Measurements from ENCODE around the gene TGFB2. TPM values are rescaled to one million over a fixed set of nuclear protein-coding genes. Genes with fewer than 3 reads are reported as not detected.

TGFB2 gene
- total RNA-seq, 5 donors from 2014 or later (not counting 1 experiment from before 2014, with no cell fraction given) = 0.06 to 0.23 (median 0.23) TPM; not detected in 2

- no peak for DNase-seq
- H3K27me3 ChIP-seq (replicated peaks in 1 of 2; ENCODE audit: control insufficient read depth in 2 of 2, extremely low read depth in 1 of 2, insufficient read depth in 2 of 2, low read length in 1 of 2) = peaks cover 2 to 24% of the 10 kb centered on the region in 2 experiments
- POLR2A ChIA-PET = interaction anchor here in 1 of 2 donors (0.7 kb wide), 1 partner anchor 123 kb away, joined by 3 read pairs; no protein-coding TSS in a partner anchor
- H3K27ac ChIP-seq (ENCODE audit: low read length) = no peak overlapping the region
- peaks cover 18 to 22% of the 10 kb centered on the region in 2 donors for H3K27me3 Mint-ChIP-seq
- H3K4me3 ChIP-seq (ENCODE audit: control insufficient read depth in 1 of 2, extremely low read depth in 1 of 2, low read length in 1 of 2) = peak overlapping the region in 1 of 2 donors; percentile 51
- no peaks in the 10 kb centered on the region for H3K36me3 ChIP-seq (ENCODE audit: control insufficient read depth in 2 of 2, extremely low read depth in 1 of 2, insufficient read depth in 1 of 2, low read length in 1 of 2)
- no peaks in the 10 kb centered on the region for H3K9me3 ChIP-seq
- peaks cover 4% of the 10 kb centered on the region for H3K36me3 Mint-ChIP-seq
- no peaks in the 10 kb centered on the region for H3K9me3 Mint-ChIP-seq
- ATAC-seq (replicated peaks in 1 of 4) = no peak
- H3K4me1 Mint-ChIP-seq = peaks cover 35 to 39% (median 38%) of the 10 kb centered on the region in 3 donors
- peaks cover 8 to 28% of the 10 kb centered on the region in 2 experiments for H3K4me1 ChIP-seq (ENCODE audit: control insufficient read depth in 1 of 2, extremely low read depth in 1 of 2, insufficient read depth in 2 of 2, low read length in 2 of 2)
- no peak overlapping the region for H3K4me3 Mint-ChIP-seq
- H3K27ac Mint-ChIP-seq = no peak overlapping the region
- CTCF ChIA-PET = interaction anchor here in 1 of 2 donors (1.5 kb wide), 1 partner anchor 18 kb away, joined by 5 read pairs; no protein-coding TSS in a partner anchor
- no CpG with 5 or more reads among the region's 9 CpGs for WGBS (ENCODE audit: insufficient coverage)
Measured at GRCh38 chr1:218347723-218348627, 2.8 kb downstream of the TGFB2 start.

GRCh38 chr1:218348628-218349071 lies 3.5 kb downstream of the TGFB2 start:
- POLR2A ChIA-PET = interaction anchor here in 1 of 2 donors (0.7 kb wide), 1 partner anchor 122 kb away, joined by 3 read pairs; no protein-coding TSS in a partner anchor
- no peak overlapping the region for H3K4me3 ChIP-seq (ENCODE audit: control insufficient read depth in 1 of 2, extremely low read depth in 1 of 2, low read length in 1 of 2)
- no peak overlapping the region for H3K27ac ChIP-seq (ENCODE audit: low read length)
- H3K36me3 ChIP-seq (ENCODE audit: control insufficient read depth in 2 of 2, extremely low read depth in 1 of 2, insufficient read depth in 1 of 2, low read length in 1 of 2) = no peaks in the 10 kb centered on the region
- H3K27me3 Mint-ChIP-seq = peaks cover 18 to 20% of the 10 kb centered on the region in 2 donors
- H3K9me3 ChIP-seq = no peaks in the 10 kb centered on the region
- no peaks in the 10 kb centered on the region for H3K9me3 Mint-ChIP-seq
- no peak overlapping the region for H3K4me3 Mint-ChIP-seq
- H3K4me1 ChIP-seq (ENCODE audit: control insufficient read depth in 1 of 2, extremely low read depth in 1 of 2, insufficient read depth in 2 of 2, low read length in 2 of 2) = peaks cover 8 to 28% of the 10 kb centered on the region in 2 experiments
- peaks cover 2 to 24% of the 10 kb centered on the region in 2 experiments for H3K27me3 ChIP-seq (replicated peaks in 1 of 2; ENCODE audit: control insufficient read depth in 2 of 2, extremely low read depth in 1 of 2, insufficient read depth in 2 of 2, low read length in 1 of 2)
- H3K27ac Mint-ChIP-seq = no peak overlapping the region
- CTCF ChIA-PET = interaction anchor here in 1 of 2 donors (1.5 kb wide), 1 partner anchor 19 kb away, joined by 5 read pairs; no protein-coding TSS in a partner anchor
- no CpG with 5 or more reads among the region's 3 CpGs for WGBS (ENCODE audit: insufficient coverage)
- peaks cover 2% of the 10 kb centered on the region for H3K36me3 Mint-ChIP-seq
- DNase-seq = no peak
- H3K4me1 Mint-ChIP-seq = peaks cover 35 to 39% (median 38%) of the 10 kb centered on the region in 3 donors
- ATAC-seq (replicated peaks in 1 of 4) = no peak

GRCh38 chr1:218349348-218350034 lies 4.4 kb downstream of the TGFB2 start:
- Histone ChIP-seq H3K4me1 (ENCODE audit: control insufficient read depth in 1 of 2, extremely low read depth in 1 of 2, insufficient read depth in 2 of 2, low read length in 2 of 2) (peaks cover 8 to 28% of the 10 kb centered on the region in 2 experiments), H3K36me3 (ENCODE audit: control insufficient read depth in 2 of 2, extremely low read depth in 1 of 2, insufficient read depth in 1 of 2, low read length in 1 of 2) (no peaks in the 10 kb centered on the region), H3K27ac (ENCODE audit: low read length) (no peak overlapping the region), H3K9me3 (no peaks in the 10 kb centered on the region), H3K27me3 (replicated peaks in 1 of 2; ENCODE audit: control insufficient read depth in 2 of 2, extremely low read depth in 1 of 2, insufficient read depth in 2 of 2, low read length in 1 of 2) (peaks cover 2 to 24% of the 10 kb centered on the region in 2 experiments), H3K4me3 (ENCODE audit: control insufficient read depth in 1 of 2, extremely low read depth in 1 of 2, low read length in 1 of 2) (no peak overlapping the region)
- CTCF ChIA-PET = interaction anchor here in 1 of 2 donors (1.5 kb wide), 1 partner anchor 20 kb away, joined by 5 read pairs; no protein-coding TSS in a partner anchor
- peaks cover 35 to 39% (median 38%) of the 10 kb centered on the region in 3 donors for H3K4me1 Mint-ChIP-seq
- 100% methylated on average over 3 of the region's 5 CpGs for WGBS (ENCODE audit: insufficient coverage)
- H3K27ac Mint-ChIP-seq = no peak overlapping the region
- no peak for ATAC-seq (replicated peaks in 1 of 4)
- no peaks in the 10 kb centered on the region for H3K9me3 Mint-ChIP-seq
- peaks cover 18 to 19% of the 10 kb centered on the region in 2 donors for H3K27me3 Mint-ChIP-seq
- H3K36me3 Mint-ChIP-seq = no peaks in the 10 kb centered on the region
- POLR2A ChIA-PET = interaction anchor here in 1 of 2 donors (0.5 kb wide), 1 partner anchor 321 kb away, joined by 3 read pairs; no protein-coding TSS in a partner anchor
- H3K4me3 Mint-ChIP-seq = no peak overlapping the region
- DNase-seq = no peak

GRCh38 chr1:218350035-218350525 lies 4.9 kb downstream of the TGFB2 start:
- no CpG with 5 or more reads among the region's 7 CpGs for WGBS (ENCODE audit: insufficient coverage)
- Mint-ChIP-seq H3K4me1 (peaks cover 35 to 39% (median 38%) of the 10 kb centered on the region in 3 donors), H3K36me3 (no peaks in the 10 kb centered on the region), H3K27ac (no peak overlapping the region), H3K27me3 (peaks cover 18 to 19% of the 10 kb centered on the region in 2 donors), H3K9me3 (no peaks in the 10 kb centered on the region), H3K4me3 (no peak overlapping the region)
- no peak for ATAC-seq (replicated peaks in 1 of 4)
- POLR2A ChIA-PET = interaction anchor here in 1 of 2 donors (0.5 kb wide), 1 partner anchor 320 kb away, joined by 3 read pairs; no protein-coding TSS in a partner anchor
- peaks cover 0 to 21% of the 10 kb centered on the region in 2 experiments for H3K27me3 ChIP-seq (replicated peaks in 1 of 2; ENCODE audit: control insufficient read depth in 2 of 2, extremely low read depth in 1 of 2, insufficient read depth in 2 of 2, low read length in 1 of 2)
- DNase-seq = no peak
- no peak overlapping the region for H3K27ac ChIP-seq (ENCODE audit: low read length)
- CTCF ChIA-PET = no interaction called here
- no peaks in the 10 kb centered on the region for H3K9me3 ChIP-seq
- peaks cover 2 to 24% of the 10 kb centered on the region in 2 experiments for H3K4me1 ChIP-seq (ENCODE audit: control insufficient read depth in 1 of 2, extremely low read depth in 1 of 2, insufficient read depth in 2 of 2, low read length in 2 of 2)
- no peak overlapping the region for H3K4me3 ChIP-seq (ENCODE audit: control insufficient read depth in 1 of 2, extremely low read depth in 1 of 2, low read length in 1 of 2)
- no peaks in the 10 kb centered on the region for H3K36me3 ChIP-seq (ENCODE audit: control insufficient read depth in 2 of 2, extremely low read depth in 1 of 2, insufficient read depth in 1 of 2, low read length in 1 of 2)

- ATAC-seq (replicated peaks in 1 of 4) = no peak
- peaks cover 18 to 19% of the 10 kb centered on the region in 2 donors for H3K27me3 Mint-ChIP-seq
- H3K4me1 Mint-ChIP-seq = peaks cover 35 to 39% (median 38%) of the 10 kb centered on the region in 3 donors
- WGBS (ENCODE audit: insufficient coverage) = no CpG with 5 or more reads among the region's 2 CpGs
- Histone ChIP-seq H3K4me1 (ENCODE audit: control insufficient read depth in 1 of 2, extremely low read depth in 1 of 2, insufficient read depth in 2 of 2, low read length in 2 of 2) (peaks cover 0 to 18% of the 10 kb centered on the region in 2 experiments), H3K4me3 (ENCODE audit: control insufficient read depth in 1 of 2, extremely low read depth in 1 of 2, low read length in 1 of 2) (peak overlapping the region in 1 of 2 donors; percentile 10), H3K27me3 (replicated peaks in 1 of 2; ENCODE audit: control insufficient read depth in 2 of 2, extremely low read depth in 1 of 2, insufficient read depth in 2 of 2, low read length in 1 of 2) (peaks cover 0 to 14% of the 10 kb centered on the region in 2 experiments), H3K36me3 (ENCODE audit: control insufficient read depth in 2 of 2, extremely low read depth in 1 of 2, insufficient read depth in 1 of 2, low read length in 1 of 2) (no peaks in the 10 kb centered on the region), H3K9me3 (no peaks in the 10 kb centered on the region), H3K27ac (ENCODE audit: low read length) (no peak overlapping the region)
- CTCF ChIA-PET = no interaction called here
- H3K4me3 Mint-ChIP-seq = peak overlapping the region; percentile 57 to 73 (median 61)
- no peaks in the 10 kb centered on the region for H3K36me3 Mint-ChIP-seq
- no peaks in the 10 kb centered on the region for H3K9me3 Mint-ChIP-seq
- POLR2A ChIA-PET = no interaction called here
- no peak for DNase-seq
- H3K27ac Mint-ChIP-seq = no peak overlapping the region
Measured at GRCh38 chr1:218350801-218351266, 5.7 kb downstream of the TGFB2 start.
